22Rv1 (cell line): ENCODE data around the gene GPAT3.
A peak's percentile ranks its signal among the peaks of the same experiment; 100 is the strongest.
"Not testable (repeated sequence)": the region's sequence is repeated elsewhere in the genome, so short reads cannot be mapped to it uniquely, and the experiment has no call there.

Source experiments
- H3K27ac ChIP-seq: fragments of 450-650 bp; 2 replicates; pipeline ENCODE4 v1.5.1; 2017
- CTCF ChIP-seq: fragments of 450-650 bp; IDR thresholded peaks from 2 replicates; pipeline ENCODE4 v1.5.1; 2017; ENCODE audit warnings: mild to moderate bottlenecking
- ZFX ChIP-seq: fragments of 450-650 bp; IDR thresholded peaks from 2 replicates; pipeline ENCODE4 v1.6.1; 2017; ENCODE audit warnings: antibody characterized with exemption, borderline replicate concordance

Gene GPAT3

GRCh38 chr4:83568062-83568461 lies 32.2 kb downstream of the GPAT3 start:
- H3K27ac ChIP-seq, result no peak overlapping the region
- TF ChIP-seq ZFX (no peak), CTCF (no peak)

GRCh38 chr4:83569429-83569828 lies 33.5 kb downstream of the GPAT3 start:
- no peak overlapping the region for H3K27ac ChIP-seq
- TF ChIP-seq ZFX (no peak), CTCF (no peak)

GRCh38 chr4:83569987-83570386 lies 34.1 kb downstream of the GPAT3 start:
- no peak overlapping the region for H3K27ac ChIP-seq
- TF ChIP-seq ZFX (no peak), CTCF (no peak)

GRCh38 chr4:83572848-83573247 lies 36.9 kb downstream of the GPAT3 start:
- no peak for TF ChIP-seq ZFX

GRCh38 chr4:83574247-83574646 lies 38.3 kb downstream of the GPAT3 start:
- H3K27ac ChIP-seq, result no peak overlapping the region
- TF ChIP-seq ZFX, result no peak
- TF ChIP-seq CTCF, result no peak

More at GRCh38 chr4:83572848-83573247, 36.9 kb downstream of the GPAT3 start:
- no peak overlapping the region for H3K27ac ChIP-seq

GRCh38 chr4:83576237-83576636 lies 40.3 kb downstream of the GPAT3 start:
- H3K27ac ChIP-seq, result not testable (repeated sequence)

- H3K27ac ChIP-seq, result no peak overlapping the region
- TF ChIP-seq ZFX (no peak), CTCF (no peak)
Measured at GRCh38 chr4:83581411-83582288, 45.7 kb downstream of the GPAT3 start.

GRCh38 chr4:83582289-83582785 lies 46.4 kb downstream of the GPAT3 start:
- no peak overlapping the region for H3K27ac ChIP-seq
- TF ChIP-seq CTCF (peak; percentile 14), ZFX (no peak)
